GM19043 (cell line): Measurements from ENCODE around the gene ZNF608.

Experiments
- ATAC-seq: cut with Tn5 transposase; IDR thresholded peaks from one replicate; pipeline ENCODE4 v1.9.1; 2021; ENCODE audit warnings: low read depth; ENCODE audit not compliant: unreplicated experiment

The ZNF608 gene

DNA sequence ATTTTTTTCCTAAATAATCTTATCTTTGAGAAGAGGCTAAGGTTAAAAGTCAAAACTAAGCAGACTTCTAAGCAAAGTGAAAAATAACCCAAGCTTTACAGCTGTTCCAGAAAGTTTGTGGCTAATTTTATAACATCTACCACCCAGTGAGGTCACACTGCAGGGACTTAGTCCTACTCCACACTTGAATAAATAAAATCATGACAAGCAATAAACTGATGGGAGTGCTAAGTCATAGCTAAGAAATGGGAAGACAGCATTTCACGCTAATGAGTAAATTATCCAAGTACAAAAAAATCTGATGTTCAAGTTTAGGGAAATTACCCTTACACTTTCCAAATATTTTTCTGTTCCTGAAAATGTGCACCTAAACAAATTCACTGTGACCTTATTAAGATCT lies 47.7 kb downstream of the ZNF608 start:
- ATAC-seq, result no peak

DNA sequence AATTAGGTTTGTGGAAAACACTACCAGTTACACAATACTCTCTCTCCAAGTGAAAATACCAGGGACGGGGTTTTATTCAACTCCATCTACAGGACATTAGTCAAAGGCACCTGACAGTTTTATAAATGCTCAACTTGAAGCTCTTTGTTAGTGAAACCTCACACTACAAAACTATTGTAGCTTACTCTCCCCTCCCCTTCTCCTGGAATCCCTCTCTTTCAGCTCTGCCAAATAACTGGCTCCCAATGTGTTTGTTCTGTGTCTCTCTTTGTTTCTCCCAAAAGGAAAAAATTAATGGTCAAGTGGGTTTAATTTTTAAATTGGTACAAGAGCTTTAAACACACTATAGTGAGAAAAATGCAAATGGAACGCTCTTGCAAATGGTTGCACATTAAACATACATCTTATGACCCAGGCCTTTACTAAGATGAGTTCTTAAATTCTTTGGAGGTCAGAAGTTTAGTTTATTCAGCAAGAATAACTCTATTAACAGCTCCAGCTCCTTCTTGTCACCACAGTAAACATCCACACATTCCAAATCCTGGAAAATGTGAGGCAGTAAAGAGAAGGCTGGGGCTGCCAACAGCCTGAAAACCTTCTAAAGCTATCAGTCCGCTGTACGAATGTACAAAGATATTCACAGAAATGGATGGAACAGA lies 48.4 kb downstream of the ZNF608 start:
- ATAC-seq, result no peak

DNA sequence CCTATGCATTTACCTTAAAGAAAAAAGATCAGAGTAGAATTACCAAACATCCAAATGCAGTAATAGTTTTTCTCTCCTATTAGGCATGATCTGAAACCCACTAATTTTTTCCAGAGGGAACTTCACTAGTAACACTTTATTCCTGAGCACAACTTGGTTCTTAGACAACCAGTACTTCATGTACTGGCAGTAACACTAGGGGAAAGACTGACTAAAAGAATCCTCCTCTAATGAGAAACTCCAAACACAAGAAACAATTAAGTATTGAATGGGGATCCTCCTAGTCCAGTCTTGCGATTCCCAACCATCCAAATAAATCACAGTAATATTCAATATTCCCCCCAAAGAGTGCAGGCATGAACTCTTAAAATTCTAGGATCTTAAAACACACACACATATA lies 48.9 kb downstream of the ZNF608 start:
- no peak for ATAC-seq

DNA sequence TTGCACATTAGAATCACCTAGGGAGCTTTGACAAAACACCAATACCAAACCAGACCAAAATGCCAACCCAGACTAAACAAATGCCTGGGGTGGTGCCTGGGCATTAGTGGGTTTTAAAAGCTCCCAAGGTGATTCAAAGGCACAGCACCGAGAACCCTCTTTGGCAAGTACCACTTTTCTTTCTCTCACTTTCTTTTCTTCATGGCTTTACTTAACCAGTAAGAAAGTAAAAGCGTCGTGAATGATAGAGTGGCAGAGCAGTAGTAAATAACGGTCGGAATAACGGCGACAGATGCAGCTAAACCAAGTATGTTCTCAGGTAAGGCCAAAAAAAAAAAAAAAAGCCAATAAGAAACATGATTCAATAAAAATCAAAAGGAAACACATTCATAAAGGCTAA lies 49.5 kb downstream of the ZNF608 start:
- ATAC-seq, result no peak
